Measurements from ENCODE around the gene ZNF318.

- TF ChIP-seq POLR2A (IDR thresholded peaks at IDR 0.05; ENCODE audit: low read depth, low read length) (no peak), POLR2AphosphoS5 (IDR thresholded peaks at IDR 0.05; ENCODE audit: low read depth, low read length) (no peak), TAF1 (IDR thresholded peaks at IDR 0.05; ENCODE audit: borderline replicate concordance, low read depth, low read length) (no peak)
Measured at GRCh38 chr6:43310134-43310533, 59.3 kb downstream of the ZNF318 start.

Data from GM12892 (cell line).